Measurements from ENCODE around the gene ARHGAP27.
"Not testable (repeated sequence)": the region's sequence is repeated elsewhere in the genome, so short reads cannot be mapped to it uniquely, and the experiment has no call there.

Gene ARHGAP27, protein sequence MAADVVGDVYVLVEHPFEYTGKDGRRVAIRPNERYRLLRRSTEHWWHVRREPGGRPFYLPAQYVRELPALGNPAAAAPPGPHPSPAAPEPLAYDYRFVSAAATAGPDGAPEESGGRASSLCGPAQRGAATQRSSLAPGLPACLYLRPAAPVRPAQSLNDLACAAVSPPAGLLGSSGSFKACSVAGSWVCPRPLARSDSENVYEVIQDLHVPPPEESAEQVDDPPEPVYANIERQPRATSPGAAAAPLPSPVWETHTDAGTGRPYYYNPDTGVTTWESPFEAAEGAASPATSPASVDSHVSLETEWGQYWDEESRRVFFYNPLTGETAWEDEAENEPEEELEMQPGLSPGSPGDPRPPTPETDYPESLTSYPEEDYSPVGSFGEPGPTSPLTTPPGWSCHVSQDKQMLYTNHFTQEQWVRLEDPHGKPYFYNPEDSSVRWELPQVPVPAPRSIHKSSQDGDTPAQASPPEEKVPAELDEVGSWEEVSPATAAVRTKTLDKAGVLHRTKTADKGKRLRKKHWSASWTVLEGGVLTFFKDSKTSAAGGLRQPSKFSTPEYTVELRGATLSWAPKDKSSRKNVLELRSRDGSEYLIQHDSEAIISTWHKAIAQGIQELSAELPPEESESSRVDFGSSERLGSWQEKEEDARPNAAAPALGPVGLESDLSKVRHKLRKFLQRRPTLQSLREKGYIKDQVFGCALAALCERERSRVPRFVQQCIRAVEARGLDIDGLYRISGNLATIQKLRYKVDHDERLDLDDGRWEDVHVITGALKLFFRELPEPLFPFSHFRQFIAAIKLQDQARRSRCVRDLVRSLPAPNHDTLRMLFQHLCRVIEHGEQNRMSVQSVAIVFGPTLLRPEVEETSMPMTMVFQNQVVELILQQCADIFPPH
- total RNA-seq: 124 reads per million, percentile 86 among the genes with 10 or more reads in this experiment

DNA sequence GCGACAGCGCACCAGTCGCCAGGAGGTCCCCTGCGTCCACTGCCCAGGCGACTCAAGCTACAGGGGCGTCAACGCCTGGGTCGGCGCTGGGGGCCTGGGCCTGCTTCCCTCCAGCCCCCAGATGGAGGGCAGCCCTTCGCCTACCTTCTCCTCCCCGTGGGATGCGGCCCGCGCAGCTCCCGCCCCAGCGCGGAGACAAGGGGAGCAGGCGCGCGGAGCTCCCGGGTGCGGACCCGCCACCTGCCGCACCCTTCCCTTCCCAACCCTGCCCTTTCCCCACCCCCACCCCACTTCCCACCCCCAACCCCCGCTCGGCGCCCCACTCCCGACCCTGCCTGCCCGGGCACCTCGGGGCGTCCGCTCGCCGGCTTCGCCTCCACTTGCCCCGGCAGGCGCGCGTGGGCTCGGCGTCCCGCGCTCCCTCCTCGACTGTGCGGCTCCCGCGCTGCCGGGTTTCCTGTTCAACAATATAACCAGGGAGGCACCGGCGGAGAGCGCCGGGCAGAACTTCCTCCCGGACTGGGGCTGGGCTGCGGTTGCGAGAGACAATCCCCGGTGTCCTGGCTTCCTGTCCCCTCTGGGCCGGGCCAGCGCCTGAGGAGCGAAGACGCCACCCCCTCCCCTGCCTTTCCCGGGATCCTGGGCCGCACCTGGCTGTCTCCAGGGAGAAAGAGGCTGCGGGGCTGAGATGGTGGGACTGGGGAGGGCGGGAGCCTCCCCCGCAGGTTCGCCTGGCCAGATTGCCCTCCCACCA is at the start of gene ARHGAP27:
Gene ARHGAP27, minus strand, starts transcription at position 466 of the 754 bp plus-strand sequence. CDS start 2,591 bp downstream, outside the sequence.
- no peak for DNase-seq

DNA sequence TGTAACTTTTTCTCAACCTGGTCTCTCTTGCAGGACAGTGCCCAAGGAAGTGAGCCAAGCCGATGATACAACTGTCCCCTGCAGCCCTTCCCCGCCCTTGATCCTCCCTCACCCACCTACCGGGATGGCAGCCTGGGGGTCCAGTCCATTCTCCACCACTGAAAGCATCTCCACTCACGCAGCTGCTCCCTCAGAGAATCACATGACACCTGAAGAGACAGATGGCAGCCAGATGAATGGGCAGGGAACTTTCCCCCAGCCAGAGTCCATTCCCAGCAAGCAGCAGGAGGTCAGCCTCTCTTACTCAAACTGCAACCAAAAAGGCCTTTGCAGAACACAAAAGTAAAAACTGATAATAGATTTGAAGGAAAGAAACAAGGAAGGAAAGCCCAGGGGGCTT is 49.6 kb upstream of the ARHGAP27 start:
- not testable (repeated sequence) for DNase-seq

DNA sequence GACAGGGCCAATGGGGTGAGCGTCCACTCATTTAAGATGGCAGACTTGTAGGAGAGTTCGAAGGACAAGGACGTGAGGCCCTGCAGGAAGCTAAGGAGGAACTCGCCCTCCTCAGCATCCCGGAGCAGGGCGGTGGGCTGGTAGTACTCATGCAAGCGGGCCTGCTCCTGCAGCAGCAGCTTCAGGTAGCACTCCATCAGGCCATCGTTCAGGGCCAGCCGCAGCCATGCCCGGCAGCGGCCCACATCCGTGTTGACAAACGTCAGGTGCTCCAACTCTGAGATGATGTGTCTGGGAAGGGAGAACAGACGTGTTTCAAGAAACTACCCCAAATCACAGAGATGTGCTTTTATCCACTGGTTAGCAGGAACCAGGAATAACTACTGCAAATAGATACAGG is 42.8 kb upstream of the ARHGAP27 start:
- not testable (repeated sequence) for DNase-seq

DNA sequence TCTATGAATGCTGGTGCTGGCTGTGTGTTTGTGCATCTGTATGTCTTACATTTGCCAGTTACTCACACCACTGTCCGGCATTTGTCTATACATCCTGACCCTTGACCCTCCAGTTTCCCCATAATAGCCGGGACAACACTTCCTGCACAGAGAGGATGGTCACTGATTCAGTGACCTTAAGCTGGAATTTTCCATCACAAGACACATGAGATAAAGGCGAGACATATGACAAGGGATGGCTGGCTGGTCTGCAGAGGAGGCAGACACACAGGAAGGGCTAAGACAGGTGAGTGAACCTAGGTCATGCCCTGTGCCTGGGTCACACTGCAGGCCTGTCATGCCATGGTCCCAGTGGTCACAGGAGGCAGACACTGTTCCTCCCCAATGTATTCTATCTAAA is 39.6 kb upstream of the ARHGAP27 start:
- not testable (repeated sequence) for DNase-seq

DNA sequence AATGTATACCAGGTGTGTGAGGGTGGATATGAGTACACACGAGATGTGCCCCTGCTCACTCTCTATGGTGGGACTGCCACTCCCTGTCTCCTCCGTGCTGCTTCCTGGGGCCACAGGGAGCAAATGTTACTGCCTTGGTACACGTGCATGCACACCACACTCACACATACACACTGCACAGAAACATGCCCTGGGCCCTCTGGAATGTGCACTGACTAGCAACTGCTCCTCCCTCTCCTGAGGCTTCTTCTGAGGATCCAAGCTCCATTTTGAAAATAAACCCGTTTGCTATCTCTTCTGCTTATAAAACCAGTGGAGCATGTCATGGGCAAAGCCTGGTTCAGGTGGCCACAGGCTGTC is 36.5 kb upstream of the ARHGAP27 start:
- not testable (repeated sequence) for DNase-seq

DNA sequence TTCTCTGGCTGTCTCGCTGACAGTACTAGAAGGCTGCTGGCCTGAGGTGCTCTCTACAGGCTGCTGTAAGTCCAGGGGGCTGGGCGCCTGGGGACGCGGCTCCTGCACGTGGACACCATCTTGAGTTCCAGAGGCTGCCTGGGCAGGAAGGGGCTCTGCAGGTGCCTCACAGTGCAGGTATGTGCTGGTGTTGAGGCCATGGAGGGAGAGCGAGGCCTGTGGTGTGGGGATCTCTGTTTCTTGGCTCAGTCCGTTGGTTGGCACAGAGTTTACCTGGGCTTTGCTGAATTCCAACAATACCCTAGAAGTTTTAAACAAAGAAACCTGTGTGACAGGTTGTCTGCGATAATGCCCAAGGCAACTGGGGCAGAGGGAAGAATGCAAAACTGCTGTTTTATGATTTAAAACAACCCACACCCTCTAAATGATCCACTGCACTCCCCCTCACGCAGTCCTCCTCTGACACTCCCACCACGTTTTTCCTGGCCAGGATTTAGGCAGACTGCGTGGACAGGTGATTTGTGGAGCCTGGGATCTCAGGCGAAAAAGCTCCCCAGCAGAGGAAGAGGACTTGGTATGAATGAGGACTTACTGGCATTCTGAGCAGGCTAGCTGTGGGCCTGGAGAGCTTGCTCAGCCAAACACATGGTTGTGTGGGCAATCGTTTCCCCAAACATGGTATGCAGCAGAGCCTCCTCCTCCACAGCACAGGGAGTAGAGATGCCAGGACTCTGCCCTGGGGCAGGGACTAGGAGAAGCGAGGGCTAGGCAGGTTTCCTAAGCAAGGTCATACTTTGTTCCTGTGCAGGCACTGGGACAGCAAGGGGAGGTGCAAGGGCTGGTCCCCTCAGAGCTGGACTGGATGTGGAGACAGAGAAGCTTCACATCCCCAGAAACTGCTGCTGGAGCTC is 35.9 kb upstream of the ARHGAP27 start:
- DNase-seq: not testable (repeated sequence)

DNA sequence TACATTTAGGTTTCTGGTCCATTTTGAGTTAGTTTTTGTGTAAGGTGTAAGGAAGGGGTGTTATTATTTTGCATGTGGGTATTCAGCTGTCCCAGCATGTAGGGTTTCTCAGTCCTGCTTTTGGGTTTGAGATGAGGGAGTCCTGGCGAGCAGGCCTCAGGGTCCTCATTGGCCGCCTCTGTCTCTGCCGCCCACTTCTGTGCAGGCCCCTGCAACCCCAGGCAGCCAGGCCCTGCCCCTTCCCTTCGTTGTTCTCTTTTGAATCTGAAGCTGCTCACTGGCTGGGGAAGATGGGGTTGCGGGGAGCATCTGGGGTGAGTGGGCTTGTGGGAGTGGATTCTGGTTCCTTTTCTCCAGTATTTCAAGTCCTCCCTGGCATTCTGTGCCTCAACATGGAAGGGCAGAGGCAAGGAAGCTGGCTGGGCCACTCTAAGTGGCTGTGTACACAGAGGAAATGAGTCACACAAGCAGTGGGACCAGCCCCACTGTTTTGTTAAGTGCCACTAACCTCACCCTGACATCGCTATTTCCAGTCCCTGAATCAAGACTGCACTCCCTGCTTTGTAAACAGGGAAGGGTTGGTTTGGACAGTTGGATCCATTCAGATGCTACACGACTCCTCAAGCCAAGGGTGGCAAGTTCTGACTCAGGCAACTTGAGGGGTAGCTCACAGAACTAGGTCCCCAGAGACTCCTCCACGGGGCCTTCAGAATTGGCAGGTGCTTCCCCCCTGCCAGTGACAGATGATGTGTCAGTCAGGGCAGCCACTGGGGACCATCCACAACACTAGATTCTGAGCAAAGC is 29.1 kb upstream of the ARHGAP27 start:
- DNase-seq: not testable (repeated sequence)

DNA sequence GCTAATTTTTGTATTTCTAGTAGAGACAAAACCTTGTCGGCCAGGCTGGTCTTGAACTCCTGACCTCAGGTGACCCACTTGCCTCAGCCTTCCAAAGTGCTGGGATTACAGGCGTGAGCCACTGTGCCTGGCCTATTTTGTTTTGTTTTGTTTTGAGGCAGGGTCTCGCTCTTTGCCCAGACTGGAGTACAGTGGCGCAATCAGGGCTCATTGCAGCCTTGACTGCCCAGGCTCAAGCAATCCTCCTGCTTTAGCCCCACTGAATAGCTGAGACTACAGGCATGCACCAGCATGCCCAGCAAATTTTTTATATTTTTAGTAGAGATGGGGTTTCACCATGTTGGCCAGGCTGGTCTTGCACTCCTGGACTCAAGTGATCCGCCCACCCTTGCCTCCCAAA is 27.8 kb upstream of the ARHGAP27 start:
- not testable (repeated sequence) for DNase-seq

DNA sequence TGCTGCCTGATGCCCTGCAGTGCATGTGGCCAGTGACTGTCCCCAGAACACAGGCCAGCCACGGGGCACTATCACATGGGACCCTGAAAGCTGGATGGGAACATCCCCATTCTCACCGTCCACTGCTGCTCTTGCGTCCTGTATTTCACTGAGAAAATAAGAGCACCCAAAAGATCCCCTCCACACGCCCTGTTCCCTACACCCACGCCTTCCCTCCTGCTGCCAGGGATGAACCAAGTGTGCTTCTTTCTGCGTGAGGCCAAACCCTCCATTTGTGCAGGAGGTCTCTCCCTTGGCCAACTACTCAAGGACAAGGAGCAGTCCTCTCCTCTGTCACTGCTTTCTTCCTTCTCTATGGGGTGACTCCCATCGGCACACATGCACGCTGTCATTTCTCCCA is 21.7 kb upstream of the ARHGAP27 start:
- not testable (repeated sequence) for DNase-seq

DNA sequence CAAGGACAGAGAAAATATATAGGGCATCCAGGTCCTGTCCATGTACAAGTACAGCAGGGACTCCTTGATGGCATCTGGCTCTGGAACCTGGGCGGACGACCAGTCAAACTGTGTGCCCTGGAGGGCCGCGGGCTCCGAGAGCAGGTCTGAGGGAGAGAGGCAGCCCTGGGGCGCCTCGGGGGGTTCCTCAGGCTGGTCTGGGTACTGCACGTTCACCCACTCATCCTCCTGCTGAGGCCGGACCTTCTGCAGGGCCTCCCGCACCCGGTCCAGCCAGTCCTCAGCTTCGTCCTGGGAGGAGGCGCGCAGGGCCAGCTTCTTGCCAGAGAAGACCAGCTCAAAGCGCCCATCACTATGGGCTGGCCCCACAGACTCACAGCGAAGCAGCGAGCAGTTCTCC is 21.1 kb upstream of the ARHGAP27 start:
- not testable (repeated sequence) for DNase-seq

DNA sequence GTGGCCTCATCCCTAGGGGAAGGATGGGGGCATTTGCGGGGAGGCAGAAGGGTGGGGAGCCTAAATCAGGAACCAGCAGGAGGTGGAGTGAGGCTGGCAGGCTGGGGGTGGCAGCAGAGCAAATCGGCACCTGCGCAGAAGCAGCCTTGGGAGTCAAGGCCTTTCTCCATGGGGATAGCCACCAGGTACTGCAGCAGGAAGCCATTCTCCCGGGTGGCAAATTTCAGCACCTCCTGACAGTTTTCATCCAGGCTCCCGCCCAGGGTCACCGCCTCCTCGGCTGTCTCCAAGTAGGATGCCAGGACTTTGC is 20.5 kb upstream of the ARHGAP27 start:
- DNase-seq: not testable (repeated sequence)

DNA sequence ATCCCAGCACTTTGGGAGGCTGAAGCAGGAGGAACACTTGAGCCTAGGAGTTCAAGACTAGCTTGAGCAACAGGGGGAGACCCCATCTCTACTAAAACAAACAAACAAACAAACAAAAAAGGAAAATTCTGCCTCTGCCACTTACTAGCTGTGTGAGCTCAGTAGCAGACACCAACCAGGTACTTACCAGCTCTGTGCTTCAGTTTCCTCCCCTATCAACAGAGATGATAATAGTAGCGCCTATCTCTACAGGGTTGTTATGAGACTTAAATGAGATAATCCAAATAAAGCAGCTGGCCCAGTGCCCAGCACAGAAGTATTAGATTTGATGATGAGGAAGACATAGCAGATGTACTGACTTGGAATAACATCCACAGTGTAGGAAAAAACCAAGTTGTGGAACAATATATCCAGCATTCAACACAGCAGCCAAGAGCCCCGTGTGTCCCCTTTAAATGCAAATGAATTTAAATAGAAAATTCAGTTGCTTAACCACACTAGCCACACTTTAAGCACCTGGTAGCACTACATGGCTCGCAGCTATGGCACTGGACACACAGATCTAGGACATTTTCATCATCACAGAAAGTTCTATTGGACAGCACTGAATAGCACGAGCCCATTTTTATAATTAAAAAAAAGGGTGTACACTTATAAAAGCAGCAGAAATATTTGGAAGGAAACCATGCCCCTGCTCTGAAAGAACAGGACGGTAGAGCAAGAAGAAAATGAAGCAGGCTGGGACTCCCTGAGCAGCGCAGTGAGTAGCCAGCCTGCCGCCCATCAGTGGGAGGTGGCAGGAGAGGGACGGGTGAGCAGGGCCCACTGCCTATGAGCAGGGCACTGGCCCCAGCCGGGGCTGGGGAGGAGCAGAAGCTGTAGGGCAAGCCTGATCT is 19.9 kb upstream of the ARHGAP27 start:
- not testable (repeated sequence) for DNase-seq

DNA sequence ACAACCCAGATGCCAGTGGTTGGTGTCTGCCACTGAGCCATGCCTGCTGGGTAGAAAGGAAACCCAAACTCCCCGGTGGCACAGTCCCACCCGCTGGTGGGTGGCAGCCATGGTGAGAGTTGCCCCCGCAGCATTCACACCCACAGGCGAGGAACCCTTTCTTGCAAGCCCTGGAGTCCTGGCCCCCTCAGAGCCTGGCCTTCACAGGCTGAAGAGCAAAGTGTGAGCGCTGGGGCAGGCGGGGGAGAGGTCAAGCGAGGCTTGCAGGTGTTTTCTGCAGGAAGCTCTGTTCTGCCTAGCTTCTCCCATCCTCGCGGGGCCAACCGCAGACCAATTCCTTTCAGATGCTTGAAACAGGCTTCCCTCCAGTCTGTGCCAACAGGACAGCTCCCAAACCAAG is 19.0 kb upstream of the ARHGAP27 start:
- DNase-seq: not testable (repeated sequence)

DNA sequence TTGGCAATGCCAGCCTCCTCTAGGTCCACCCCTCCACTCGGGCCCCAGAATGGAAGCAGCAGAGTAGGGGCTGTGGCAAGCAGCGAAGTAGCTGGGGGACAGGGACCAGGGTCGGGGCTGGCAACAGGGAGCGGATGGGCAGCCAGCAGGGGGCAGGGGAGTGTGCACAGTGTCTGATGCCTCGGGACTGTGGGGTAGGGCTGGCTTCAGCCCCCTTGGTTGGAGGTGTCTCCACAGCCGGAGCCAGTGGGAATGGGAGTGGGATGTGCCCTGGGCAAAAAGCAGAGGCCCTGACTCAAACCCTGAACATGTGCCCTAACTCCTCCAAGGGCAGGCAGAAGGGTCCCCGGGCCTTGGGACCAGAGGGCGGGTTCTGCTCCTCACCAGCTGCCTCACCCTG is 18.5 kb upstream of the ARHGAP27 start:
- no peak for DNase-seq

DNA sequence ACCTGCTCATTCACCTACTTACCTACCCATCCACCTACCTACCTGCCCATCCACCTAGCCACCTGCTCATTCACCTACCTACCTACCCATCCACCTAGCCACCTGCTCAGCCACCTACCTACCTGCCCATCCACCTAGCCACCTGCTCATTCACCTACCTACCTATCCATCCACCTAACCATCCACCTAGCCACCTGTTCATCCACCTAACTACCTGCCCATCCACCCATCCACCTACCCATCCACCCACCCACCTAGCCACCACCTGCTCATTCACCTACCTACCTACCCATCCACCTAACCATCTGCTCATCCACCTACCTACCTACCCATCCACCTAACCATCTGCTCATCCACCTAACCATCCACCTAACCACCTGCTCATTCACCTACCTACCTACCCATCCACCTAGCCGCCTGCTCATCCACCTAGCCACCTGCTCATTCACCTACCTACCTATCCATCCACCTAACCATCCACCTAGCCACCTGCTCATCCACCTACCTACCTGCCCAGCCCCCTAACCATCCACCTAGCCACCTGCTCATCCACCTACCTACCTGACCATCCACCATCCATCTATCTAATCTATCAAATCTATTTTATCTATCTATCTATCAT is 17.1 kb upstream of the ARHGAP27 start:
- DNase-seq: not testable (repeated sequence)

DNA sequence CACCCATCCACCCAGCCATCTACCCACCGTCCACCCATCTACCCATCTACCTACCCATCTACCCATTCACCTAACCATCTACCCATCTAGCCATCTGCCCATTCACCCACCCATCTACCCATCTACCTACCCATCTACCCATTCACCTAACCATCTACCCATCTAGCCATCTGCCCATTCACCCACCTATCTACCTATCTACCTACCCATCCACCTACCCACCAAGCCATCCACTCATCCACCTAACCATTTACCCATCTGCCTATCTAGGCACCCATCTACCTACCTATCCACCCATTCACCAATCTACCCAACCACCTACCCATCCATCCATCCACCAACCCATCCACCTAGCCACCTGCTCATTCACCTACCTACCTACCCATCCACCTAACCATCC is 16.6 kb upstream of the ARHGAP27 start:
- not testable (repeated sequence) for DNase-seq

DNA sequence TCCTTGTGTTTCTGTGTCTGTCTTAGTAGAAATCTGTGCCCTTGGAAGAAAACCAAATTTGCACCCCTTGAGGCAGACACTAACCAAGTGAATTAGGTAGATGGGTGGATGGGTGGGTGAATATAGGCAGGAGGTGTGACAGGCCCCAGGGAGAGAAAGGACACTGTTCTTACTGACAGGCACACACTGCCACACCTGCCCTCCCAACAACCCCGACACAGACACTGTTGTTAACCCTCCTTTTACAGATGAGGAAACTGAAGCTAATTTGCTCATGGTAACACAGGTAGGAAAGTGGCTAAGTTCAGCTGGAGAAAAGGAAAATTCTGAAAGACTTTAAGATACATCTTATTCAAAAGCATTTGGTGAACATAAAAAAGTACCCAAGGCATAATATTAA is 15.8 kb upstream of the ARHGAP27 start:
- DNase-seq: not testable (repeated sequence)

DNA sequence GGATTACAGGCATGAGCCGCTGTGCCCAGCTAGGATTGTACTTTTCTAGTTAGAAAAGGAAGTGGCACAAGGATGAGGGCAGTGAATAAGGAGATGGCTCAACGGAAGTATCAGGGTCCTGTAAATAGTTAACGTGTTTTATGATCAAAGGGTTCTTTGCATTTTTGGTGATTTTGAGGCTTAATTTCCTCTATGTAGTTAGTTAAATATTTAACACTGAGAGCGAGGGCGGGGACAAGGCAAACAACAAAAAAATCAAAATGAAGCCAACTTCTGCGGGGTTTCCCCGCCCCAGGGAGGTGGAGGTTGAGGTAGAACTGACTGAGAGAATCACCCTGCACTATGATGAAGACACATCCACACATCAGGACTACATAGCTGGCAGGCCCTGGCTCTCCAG is 15.4 kb upstream of the ARHGAP27 start:
- not testable (repeated sequence) for DNase-seq

DNA sequence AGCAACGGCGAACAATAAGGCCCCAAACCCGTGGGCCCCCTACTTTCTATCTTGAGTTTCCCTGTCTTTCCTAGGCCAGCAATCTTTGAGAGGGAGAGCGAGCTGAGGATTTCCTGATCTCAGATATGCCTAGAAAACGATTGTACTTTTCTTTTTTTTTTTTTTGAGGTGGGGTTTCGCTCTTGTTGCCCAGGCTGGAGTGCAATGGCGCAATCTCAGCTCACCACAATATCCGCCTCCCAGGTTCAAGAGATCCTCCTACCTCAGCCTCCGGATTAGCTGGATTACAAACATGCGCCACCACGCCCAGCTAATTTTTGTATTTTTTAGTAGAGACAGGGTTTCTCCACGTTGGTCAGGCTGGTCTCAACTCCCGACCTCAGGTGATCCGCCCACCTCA is 15.0 kb upstream of the ARHGAP27 start:
- DNase-seq: not testable (repeated sequence)

Measured in effector CD4-positive, alpha-beta T cell (primary cell).